HepG2 (cell line): ENCODE results near the gene SGK1.

Source experiments
- ELF1 ChIP-seq: sonication (generic); formaldehyde crosslinking; IDR thresholded peaks from 2 replicates; pipeline ENCODE4 v1.4.0; 2020; ENCODE audit warnings: missing genetic modification reagents
- ZNF546 ChIP-seq: sonication (generic); formaldehyde crosslinking; conservative IDR thresholded peaks from 2 replicates; pipeline ENCODE4 v1.8.1; 2023; ENCODE audit warnings: mild to moderate bottlenecking, missing genetic modification reagents

GRCh38 chr6:134272374-134272773 is 45.5 kb downstream of the SGK1 start:
- no peak for TF ChIP-seq ELF1 (CRISPR knock-in tag)
- TF ChIP-seq ZNF546 (CRISPR knock-in tag): no peak
